ENCODE results near the gene JAG2.

DNA sequence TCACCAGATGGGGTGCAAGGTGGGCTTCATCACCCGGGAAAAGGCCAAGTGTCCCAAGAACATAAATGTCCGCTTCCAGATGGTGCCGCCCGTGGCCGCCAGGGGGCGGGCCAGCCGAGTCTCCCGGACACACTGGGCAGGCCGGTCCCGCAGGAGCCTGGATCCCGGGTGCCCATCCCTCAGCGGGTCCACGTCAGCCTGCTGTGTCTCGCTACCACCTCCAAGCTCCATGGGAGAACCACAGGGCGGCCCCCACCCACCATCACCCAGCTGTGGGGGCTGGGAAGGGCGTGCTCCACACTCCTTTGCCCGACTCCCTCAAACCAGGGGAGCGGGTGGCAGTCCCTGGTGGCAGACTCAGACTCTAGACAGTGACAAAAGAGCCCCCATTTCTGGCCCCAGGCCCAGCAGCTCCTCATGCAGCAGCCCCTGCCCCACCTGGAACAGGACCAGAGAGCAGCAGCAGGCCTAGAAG, 34.5 kb upstream of the JAG2 start:
- no peak for TF ChIP-seq POLR2AphosphoS5 (IDR thresholded peaks at IDR 0.05; ENCODE audit: borderline replicate concordance, low read depth, low read length)
- TF ChIP-seq FOXP2 (optimal IDR thresholded peaks at IDR 0.05; ENCODE audit: control extremely low read depth, extremely low read length, insufficient read depth): no peak
- TF ChIP-seq EZH2 (IDR thresholded peaks at IDR 0.05): no peak
